ENCODE results near the gene ADAMTS19. TPM values are rescaled to one million over a fixed set of nuclear protein-coding genes. Genes with fewer than 3 reads are reported as not detected.

Gene ADAMTS19
- total RNA-seq, 2 experiments from 2014 or later, result not detected

DNA sequence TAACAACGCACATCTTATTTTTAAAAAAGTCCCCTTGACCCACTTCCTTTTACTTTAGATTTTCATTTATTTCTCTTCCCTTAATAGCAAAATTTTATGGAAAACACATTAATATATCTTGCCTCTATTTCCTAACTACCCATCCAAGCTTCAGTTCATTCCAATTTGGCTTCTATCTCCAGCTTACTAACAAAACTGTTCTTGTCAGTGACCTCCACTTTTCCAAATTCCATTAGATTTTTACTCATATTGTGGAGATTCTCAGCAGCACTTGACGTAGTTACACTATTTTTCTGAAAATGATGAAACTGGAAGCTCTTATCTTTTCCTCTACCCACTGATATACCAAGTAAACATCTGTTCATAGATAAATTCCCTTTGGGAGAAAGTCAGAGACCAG is 46.5 kb upstream of the ADAMTS19 start:
- BruUV-seq (replicated peaks), result no TSS peak
- Histone ChIP-seq H3K79me2 (ENCODE audit: insufficient read depth, low read depth, low read length) (no peaks in the 10 kb centered on the region), H3K4me1 (ENCODE audit: insufficient read depth, low read length, poor library complexity, severe bottlenecking) (no peaks in the 10 kb centered on the region), H2AFZ (ENCODE audit: low read length) (no peak overlapping the region), H3K36me3 (ENCODE audit: insufficient read depth, low read length) (no peaks in the 10 kb centered on the region), H3K9me2 (ENCODE audit: insufficient read depth, low read length) (no peaks in the 10 kb centered on the region), H3K9me3 (ENCODE audit: low read length) (no peaks in the 10 kb centered on the region), H3K4me3 (ENCODE audit: low read depth, low read length, poor library complexity, severe bottlenecking) (no peak overlapping the region), H4K20me1 (ENCODE audit: insufficient read depth, low read length) (no peaks in the 10 kb centered on the region), H3K4me2 (ENCODE audit: low read length) (no peak overlapping the region), H3K27ac (ENCODE audit: low read depth, low read length, poor library complexity, severe bottlenecking) (no peak overlapping the region)
- CTCF ChIA-PET (ENCODE audit: unreplicated experiment), result no interaction called here
- TF ChIP-seq, protein P1, sequence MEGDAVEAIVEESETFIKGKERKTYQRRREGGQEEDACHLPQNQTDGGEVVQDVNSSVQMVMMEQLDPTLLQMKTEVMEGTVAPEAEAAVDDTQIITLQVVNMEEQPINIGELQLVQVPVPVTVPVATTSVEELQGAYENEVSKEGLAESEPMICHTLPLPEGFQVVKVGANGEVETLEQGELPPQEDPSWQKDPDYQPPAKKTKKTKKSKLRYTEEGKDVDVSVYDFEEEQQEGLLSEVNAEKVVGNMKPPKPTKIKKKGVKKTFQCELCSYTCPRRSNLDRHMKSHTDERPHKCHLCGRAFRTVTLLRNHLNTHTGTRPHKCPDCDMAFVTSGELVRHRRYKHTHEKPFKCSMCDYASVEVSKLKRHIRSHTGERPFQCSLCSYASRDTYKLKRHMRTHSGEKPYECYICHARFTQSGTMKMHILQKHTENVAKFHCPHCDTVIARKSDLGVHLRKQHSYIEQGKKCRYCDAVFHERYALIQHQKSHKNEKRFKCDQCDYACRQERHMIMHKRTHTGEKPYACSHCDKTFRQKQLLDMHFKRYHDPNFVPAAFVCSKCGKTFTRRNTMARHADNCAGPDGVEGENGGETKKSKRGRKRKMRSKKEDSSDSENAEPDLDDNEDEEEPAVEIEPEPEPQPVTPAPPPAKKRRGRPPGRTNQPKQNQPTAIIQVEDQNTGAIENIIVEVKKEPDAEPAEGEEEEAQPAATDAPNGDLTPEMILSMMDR (conservative IDR thresholded peaks at IDR 0.05; ENCODE audit: low read length), result no peak
- TF ChIP-seq EZH2phosphoT487 (IDR thresholded peaks at IDR 0.05; ENCODE audit: borderline replicate concordance, low read depth, low read length), result no peak
- no peak for DNase-seq (ENCODE audit: low spot score)
- intact Hi-C loops (cut with micrococcal nuclease; ENCODE audit: unreplicated experiment), result no loop called here
- POLR2A ChIA-PET, result no interaction called here

DNA sequence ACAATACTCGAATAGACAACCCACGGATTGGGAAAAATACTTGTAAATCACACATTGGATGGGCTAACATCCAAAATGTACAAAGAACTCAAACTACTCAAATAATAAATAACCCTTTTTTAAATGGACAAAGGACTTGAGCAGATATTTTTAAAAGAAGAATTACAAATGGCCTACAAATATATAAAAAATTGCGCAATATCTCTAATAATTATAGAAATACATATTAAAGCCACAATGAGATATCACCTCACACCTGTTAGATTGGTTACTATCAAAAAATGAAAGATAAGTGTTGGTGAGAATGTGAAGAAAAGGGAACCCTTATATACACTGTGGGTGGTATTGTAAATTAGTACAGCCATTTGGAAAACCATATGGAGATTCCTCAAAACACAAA is 40.8 kb upstream of the ADAMTS19 start:
- TF ChIP-seq EZH2phosphoT487 (IDR thresholded peaks at IDR 0.05; ENCODE audit: borderline replicate concordance, low read depth, low read length), result no peak
- TF ChIP-seq, protein P1 (conservative IDR thresholded peaks at IDR 0.05; ENCODE audit: low read length), result no peak
- H3K4me2 ChIP-seq (ENCODE audit: low read length), result no peak overlapping the region
- intact Hi-C loops (cut with micrococcal nuclease; ENCODE audit: unreplicated experiment), result no loop called here
- H3K4me1 ChIP-seq (ENCODE audit: insufficient read depth, low read length, poor library complexity, severe bottlenecking), result no peaks in the 10 kb centered on the region
- H3K9me2 ChIP-seq (ENCODE audit: insufficient read depth, low read length), result no peaks in the 10 kb centered on the region
- no TSS peak for BruUV-seq (replicated peaks)
- ChIA-PET POLR2A (no interaction called here), CTCF (ENCODE audit: unreplicated experiment) (no interaction called here)
- no peak for DNase-seq (ENCODE audit: low spot score)
- H3K4me3 ChIP-seq (ENCODE audit: low read depth, low read length, poor library complexity, severe bottlenecking), result no peak overlapping the region
- H4K20me1 ChIP-seq (ENCODE audit: insufficient read depth, low read length), result no peaks in the 10 kb centered on the region
- no peaks in the 10 kb centered on the region for H3K36me3 ChIP-seq (ENCODE audit: insufficient read depth, low read length)
- H3K9me3 ChIP-seq (ENCODE audit: low read length), result no peaks in the 10 kb centered on the region
- H2AFZ ChIP-seq (ENCODE audit: low read length), result no peak overlapping the region
- H3K27ac ChIP-seq (ENCODE audit: low read depth, low read length, poor library complexity, severe bottlenecking), result no peak overlapping the region
- no peaks in the 10 kb centered on the region for H3K79me2 ChIP-seq (ENCODE audit: insufficient read depth, low read depth, low read length)

DNA sequence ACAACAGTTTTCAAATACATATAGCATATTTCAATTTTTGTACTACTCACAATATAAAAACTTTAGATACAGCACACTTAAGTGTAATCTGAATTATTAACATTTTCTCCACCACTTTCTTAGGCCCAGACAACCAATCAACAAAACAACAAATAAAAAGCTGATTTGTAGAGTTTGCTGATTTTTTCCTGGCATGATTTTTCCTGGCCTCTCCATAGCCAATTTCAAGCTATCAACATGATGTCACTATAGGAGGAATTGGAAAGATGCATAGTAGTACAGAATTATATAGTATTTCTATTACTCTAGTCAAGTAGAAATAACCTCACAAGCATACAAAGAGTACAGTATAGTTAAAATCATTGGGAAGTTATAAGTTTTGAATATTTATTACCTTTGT is 35.1 kb upstream of the ADAMTS19 start:
- H3K9me3 ChIP-seq (ENCODE audit: low read length), result no peaks in the 10 kb centered on the region
- no peak for TF ChIP-seq EZH2phosphoT487 (IDR thresholded peaks at IDR 0.05; ENCODE audit: borderline replicate concordance, low read depth, low read length)
- TF ChIP-seq, protein P1 (conservative IDR thresholded peaks at IDR 0.05; ENCODE audit: low read length), result no peak
- intact Hi-C loops (cut with micrococcal nuclease; ENCODE audit: unreplicated experiment), result no loop called here
- no peak overlapping the region for H3K4me2 ChIP-seq (ENCODE audit: low read length)
- no TSS peak for BruUV-seq (replicated peaks)
- DNase-seq (ENCODE audit: low spot score), result no peak
- H3K9me2 ChIP-seq (ENCODE audit: insufficient read depth, low read length), result no peaks in the 10 kb centered on the region
- H4K20me1 ChIP-seq (ENCODE audit: insufficient read depth, low read length), result no peaks in the 10 kb centered on the region
- POLR2A ChIA-PET, result no interaction called here
- no peak overlapping the region for H2AFZ ChIP-seq (ENCODE audit: low read length)
- no peak overlapping the region for H3K4me3 ChIP-seq (ENCODE audit: low read depth, low read length, poor library complexity, severe bottlenecking)
- CTCF ChIA-PET (ENCODE audit: unreplicated experiment), result no interaction called here
- H3K79me2 ChIP-seq (ENCODE audit: insufficient read depth, low read depth, low read length), result no peaks in the 10 kb centered on the region
- H3K27ac ChIP-seq (ENCODE audit: low read depth, low read length, poor library complexity, severe bottlenecking), result no peak overlapping the region
- no peaks in the 10 kb centered on the region for H3K36me3 ChIP-seq (ENCODE audit: insufficient read depth, low read length)
- no peaks in the 10 kb centered on the region for H3K4me1 ChIP-seq (ENCODE audit: insufficient read depth, low read length, poor library complexity, severe bottlenecking)
